Endothelial cell of umbilical vein (primary cell): ENCODE measurements around the gene LRRTM4. TPM values are rescaled to one million over a fixed set of nuclear protein-coding genes. Genes with fewer than 3 reads are reported as not detected.

ENCODE experiments used
- BruUV-seq: library from RNA; stranded (reverse); fragments of 400-500 nt; replicated peaks from 2 replicates; lab custom pipeline; 2021; lab: Mats Ljungman, UMichigan
- CTCF ChIA-PET: fragments of 300-600, 350-600 bp; sonication (Branson Sonifier 250); formaldehyde crosslinking; loops from one replicate; lab custom pipeline; 2021; ENCODE audit warnings: antibody characterized with exemption, inconsistent platforms; lab: Charles Lee
- POLR2A ChIA-PET: fragments of 300-600, 350-600 bp; sonication (Branson Sonifier 250); formaldehyde crosslinking; loops from one replicate; lab custom pipeline; 2021; ENCODE audit warnings: antibody characterized with exemption, inconsistent platforms; lab: Charles Lee
- DNase-seq: peaks from one replicate; pipeline ENCODE4 v3.0.0-alpha.2; 2011; ENCODE audit warnings: low read depth, low spot score
- FAIRE-seq: peaks from 2 replicates; lab custom pipeline; 2011; peaks lifted over from hg19 to GRCh38; lab: Jason Lieb, UNC
- H2AFZ ChIP-seq: 2 replicates; pipeline ENCODE4 v1.6.0; 2012; ENCODE audit warnings: low read depth, low read length, control low read depth, inconsistent platforms
- H3K27ac ChIP-seq: 2 replicates; pipeline ENCODE4 v1.5.1; 2011; ENCODE audit warnings: low read depth, mild to moderate bottlenecking, control low read depth, low read length, moderate library complexity; ENCODE audit not compliant: insufficient read depth
- H3K27me3 ChIP-seq, 2 experiments: 2 replicates each; pipeline versions ENCODE4 v1.6.0 to v1.6.1; 2011; ENCODE audit warnings: low read length in 2 of 2, mixed read lengths in 1 of 2; ENCODE audit not compliant: control insufficient read depth in 2 of 2, insufficient read depth in 2 of 2
- H3K36me3 ChIP-seq, 2 experiments: 2 replicates in 1 of 2; 3 replicates in 1 of 2; pipeline ENCODE4 v1.5.1; 2011; ENCODE audit warnings: low read length in 2 of 2, mild to moderate bottlenecking in 1 of 2, moderate library complexity in 1 of 2; ENCODE audit not compliant: control insufficient read depth in 2 of 2, insufficient read depth in 2 of 2; ENCODE audit errors: extremely low read depth in 1 of 2
- H3K4me1 ChIP-seq: 3 replicates; pipeline ENCODE4 v1.5.1; 2011; ENCODE audit warnings: mild to moderate bottlenecking, low read length; ENCODE audit not compliant: control insufficient read depth, insufficient read depth; ENCODE audit errors: extremely low read depth
- H3K4me2 ChIP-seq: 2 replicates; pipeline ENCODE4 v1.6.1; 2011; ENCODE audit warnings: low read length, control low read depth, mixed read lengths; ENCODE audit not compliant: insufficient read depth
- H3K4me3 ChIP-seq, 3 experiments: fragments of 200-600 bp in 1 of 3; sonication (generic), shearing (Covaris generic) in 1 of 3; replicated peaks in 1 of 3; 2 replicates each; pipeline ENCODE4 v1.5.1; 2011 to 2016; ENCODE audit warnings: control low read depth in 3 of 3, low read length in 3 of 3, mild to moderate bottlenecking in 2 of 3, inconsistent platforms in 1 of 3, low read depth in 1 of 3, moderate library complexity in 1 of 3; ENCODE audit not compliant: insufficient read depth in 1 of 3
- H3K79me2 ChIP-seq: 2 replicates; pipeline ENCODE4 v1.6.0; 2012; ENCODE audit warnings: low read length, inconsistent platforms; ENCODE audit not compliant: control insufficient read depth, insufficient read depth
- H3K9ac ChIP-seq: replicated peaks from 2 replicates; pipeline ENCODE3; 2011; ENCODE audit warnings: low read length, control low read depth; ENCODE audit not compliant: insufficient read depth; ENCODE audit errors: extremely low read depth
- H3K9me1 ChIP-seq: replicated peaks from 3 replicates; pipeline ENCODE4 v1.6.0; 2011; ENCODE audit warnings: mild to moderate bottlenecking, low read length; ENCODE audit not compliant: control insufficient read depth, insufficient read depth; ENCODE audit errors: extremely low read depth
- H3K9me3 ChIP-seq: replicated peaks from 2 replicates; pipeline ENCODE4 v1.5.1; 2012; ENCODE audit warnings: low read length, inconsistent platforms; ENCODE audit not compliant: control insufficient read depth, insufficient read depth
- H4K20me1 ChIP-seq: replicated peaks from 2 replicates; pipeline ENCODE3; 2011; ENCODE audit warnings: mild to moderate bottlenecking, low read length; ENCODE audit not compliant: control insufficient read depth, insufficient read depth; ENCODE audit errors: extremely low read depth
- CTCF ChIP-seq, 2 donors: IDR thresholded peaks; 1 replicate in 1 of 2; 2 replicates in 1 of 2; pipeline ENCODE4 v1.5.1; 2011; ENCODE audit warnings: low read length in 2 of 2, mild to moderate bottlenecking in 2 of 2, moderate library complexity in 2 of 2, control low read depth in 1 of 2, inconsistent platforms in 1 of 2, low read depth in 1 of 2; ENCODE audit not compliant: insufficient read depth in 1 of 2; ENCODE audit errors: extremely low read depth in 1 of 2
- EZH2 ChIP-seq: IDR thresholded peaks from 2 replicates; pipeline ENCODE4 v1.6.1; 2012; ENCODE audit warnings: borderline replicate concordance, low read depth, mild to moderate bottlenecking, moderate library complexity, low read length, inconsistent platforms; ENCODE audit not compliant: severe bottlenecking
- FOS ChIP-seq: IDR thresholded peaks from 2 replicates; pipeline ENCODE4 v1.6.1; 2011; ENCODE audit warnings: mild to moderate bottlenecking, low read length, moderate library complexity, borderline replicate concordance; ENCODE audit not compliant: insufficient read depth
- GATA2 ChIP-seq: IDR thresholded peaks from 2 replicates; pipeline ENCODE4 v1.7.0; 2011; ENCODE audit warnings: low read depth, mild to moderate bottlenecking, moderate library complexity, mixed read lengths, low read length; ENCODE audit not compliant: insufficient read length, insufficient read depth
- JUN ChIP-seq: IDR thresholded peaks from 2 replicates; pipeline ENCODE4 v1.6.1; 2011; ENCODE audit warnings: borderline replicate concordance, low read depth; ENCODE audit not compliant: insufficient read length, insufficient read depth
- MAX ChIP-seq: IDR thresholded peaks from 2 replicates; pipeline ENCODE4 v1.6.1; 2011; ENCODE audit not compliant: insufficient read depth, insufficient read length
- MYC ChIP-seq: IDR thresholded peaks from one replicate; pipeline ENCODE4 v1.6.1; 2011; ENCODE audit warnings: mild to moderate bottlenecking, low read depth, low read length
- POLR2A ChIP-seq: IDR thresholded peaks from 2 replicates; pipeline ENCODE4 v1.6.1; 2012; ENCODE audit warnings: low read depth, mild to moderate bottlenecking, control low read depth, low read length
- POLR2AphosphoS5 ChIP-seq: IDR thresholded peaks from 2 replicates; pipeline ENCODE4 v1.6.1; 2012; ENCODE audit warnings: low read depth, mild to moderate bottlenecking, control low read depth, low read length, moderate library complexity; ENCODE audit not compliant: insufficient read depth
- dilution Hi-C: fragments of 300-500 bp; cut with MboI; formaldehyde crosslinking; loops from one replicate; pipeline ENCODE4 v1.15.0; 2019; ENCODE audit warnings: low sequenced_read_pairs; ENCODE audit not compliant: extremely low pct_ligation_motif_present
- intact Hi-C: fragments of 100-400 bp; cut with micrococcal nuclease; formaldehyde crosslinking; loops from one replicate; pipeline ENCODE4 v1.10.0; 2022
- polyA plus RNA-seq, 4 experiments: library from polyadenylated mRNA; depleted of rRNA in 3 of 4; stranded (reverse) in 3 of 4; unstranded in 1 of 4; fragments of >200 nt; gene quantifications; 2 replicates each; pipeline versions ENCODE4 v1.2.1 to v1.2.3, GENCODE V29; 2011 to 2012; ENCODE audit warnings: missing spikeins in 1 of 4
- total RNA-seq: library from RNA; stranded (reverse); gene quantifications from 2 replicates; pipeline ENCODE4 v1.2.3, GENCODE V29; 2021

The LRRTM4 gene
- total and polyA plus RNA-seq, 2 donors (not counting 3 experiments of a cell fraction or from before 2014, with no cell fraction given), result not detected

GRCh38 chr2:77443076-77443475, 79.1 kb downstream of the LRRTM4 start:
- H2AFZ ChIP-seq, result no peak overlapping the region
- dilution Hi-C loops (no loop called here), intact Hi-C loops (no loop called here)
- no peak overlapping the region for H3K9ac ChIP-seq
- H3K4me2 ChIP-seq, result no peak overlapping the region
- H3K4me3 ChIP-seq, result no peak overlapping the region
- no peaks in the 10 kb centered on the region for H3K9me1 ChIP-seq
- no peaks in the 10 kb centered on the region for H4K20me1 ChIP-seq
- no peaks in the 10 kb centered on the region for H3K9me3 ChIP-seq
- TF ChIP-seq CTCF (IDR thresholded peaks at IDR 0.05; ENCODE audit: extremely low read depth in 1 of 2, insufficient read depth in 1 of 2, low read depth in 1 of 2, low read length in 2 of 2) (no peak), MYC (no peak), FOS (no peak), JUN (no peak), EZH2 (no peak), GATA2 (no peak), POLR2AphosphoS5 (no peak), MAX (no peak), POLR2A (no peak)
- ChIA-PET POLR2A (no interaction called here), CTCF (interaction anchor here (1.6 kb wide), 1 partner anchor 16 kb away, joined by 4 read pairs; no protein-coding TSS in a partner anchor)
- H3K27me3 ChIP-seq, result no peaks in the 10 kb centered on the region
- H3K4me1 ChIP-seq, result no peaks in the 10 kb centered on the region
- no peak for FAIRE-seq
- no peak for DNase-seq
- no TSS peak for BruUV-seq
- H3K79me2 ChIP-seq, result no peaks in the 10 kb centered on the region
- no peak overlapping the region for H3K27ac ChIP-seq
- no peaks in the 10 kb centered on the region for H3K36me3 ChIP-seq
